CD4-positive, alpha-beta T cell treated with Interleukin-6 for 4 hours (primary cell): ENCODE measurements around the gene FRY.

ENCODE experiments used
- DNase-seq: peaks from one replicate; pipeline ENCODE4 v3.0.0-alpha.2; 2020; ENCODE audit warnings: mixed read lengths

The FRY gene

GRCh38 chr13:32266130-32266529 is 234.6 kb downstream of the FRY start:
- DNase-seq = no peak

GRCh38 chr13:32267836-32268439 is 236.4 kb downstream of the FRY start:
- DNase-seq = peak; percentile 58

GRCh38 chr13:32272021-32272683 is 240.6 kb downstream of the FRY start:
- DNase-seq = no peak

DNA sequence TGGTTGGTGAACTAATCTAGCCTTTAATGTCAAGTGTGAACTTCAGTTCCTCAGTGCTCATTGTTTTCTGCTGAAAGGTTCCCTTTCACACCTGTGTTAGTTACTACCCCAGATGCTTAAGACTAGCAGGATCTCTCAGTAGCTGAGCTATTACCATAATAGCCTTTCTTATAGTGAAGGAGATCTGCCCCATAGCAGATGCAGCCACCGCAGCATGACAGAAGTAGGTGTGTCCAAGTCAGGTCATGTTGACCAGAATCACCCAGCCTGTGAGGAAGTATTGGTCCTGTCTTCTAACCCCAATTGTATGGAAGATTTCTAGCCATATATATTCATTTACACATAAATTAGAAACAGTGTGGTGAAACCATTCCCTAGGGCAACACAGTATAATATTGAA is 246.3 kb downstream of the FRY start:
- no peak for DNase-seq

- no peak for DNase-seq
These were observed 246.9 kb downstream of the FRY start for GRCh38 chr13:32278426-32278825.

- DNase-seq = no peak
These were observed 249.5 kb downstream of the FRY start for GRCh38 chr13:32281096-32281495.

DNA sequence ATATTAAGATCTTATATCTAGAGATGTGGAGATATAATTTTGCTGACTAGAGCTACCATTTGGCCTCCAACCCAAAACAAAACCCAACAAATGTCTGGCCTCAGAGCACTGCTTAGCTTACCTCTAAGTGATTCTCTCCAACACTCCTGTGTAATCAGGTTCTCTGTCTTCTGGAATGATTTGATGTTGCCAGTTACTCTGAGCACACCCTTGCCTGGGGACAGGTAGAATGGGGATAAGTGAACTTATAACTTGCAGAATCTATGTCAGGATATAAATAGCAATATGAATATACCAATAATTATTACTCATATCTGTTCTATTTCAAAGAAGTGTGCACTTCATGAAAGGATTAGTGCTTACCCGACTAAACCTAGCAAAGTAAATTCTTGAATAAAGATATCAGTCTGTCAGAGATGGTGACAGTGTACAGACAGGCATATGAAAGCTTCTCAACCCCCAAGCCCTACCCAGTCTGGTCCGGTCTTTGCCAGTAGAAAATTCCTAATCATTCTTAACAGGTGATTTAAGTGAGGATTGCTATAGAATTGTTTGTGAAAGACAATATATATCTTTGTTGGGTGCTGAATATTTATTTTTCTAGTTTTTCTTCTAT is 250.6 kb downstream of the FRY start:
- no peak for DNase-seq

DNA sequence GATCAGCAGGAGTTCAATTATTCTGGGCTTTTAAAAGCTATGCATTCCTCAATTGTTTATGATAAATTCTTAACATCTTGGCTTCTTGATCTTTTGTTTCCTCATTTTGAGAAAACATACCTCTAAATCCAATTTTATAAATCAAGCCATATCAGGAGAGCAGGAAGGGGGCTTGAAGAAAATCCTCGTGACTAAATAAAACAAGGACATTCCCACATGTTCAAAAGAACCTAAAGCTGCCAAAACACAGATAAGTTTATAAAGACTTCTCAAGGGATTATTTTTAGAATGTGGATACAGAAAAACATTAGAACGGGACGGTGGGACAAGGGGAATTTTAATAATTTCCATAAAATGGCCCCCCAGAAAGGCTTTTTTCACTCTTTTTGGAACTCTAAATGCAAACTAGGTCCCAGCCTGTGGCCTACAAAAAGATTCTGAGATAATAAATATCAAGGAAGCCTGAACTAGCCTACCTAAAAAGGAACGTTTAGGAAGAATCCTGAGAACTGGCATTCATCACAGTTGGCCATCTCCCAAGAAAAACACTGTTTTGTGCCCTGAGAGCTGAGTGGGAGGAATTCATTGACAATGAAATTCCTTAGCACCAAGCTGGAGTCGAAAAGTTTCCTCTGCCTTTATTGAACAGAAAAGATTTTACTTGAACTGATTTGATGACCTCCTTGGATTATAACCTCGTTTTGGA is 253.5 kb downstream of the FRY start:
- no peak for DNase-seq

DNA sequence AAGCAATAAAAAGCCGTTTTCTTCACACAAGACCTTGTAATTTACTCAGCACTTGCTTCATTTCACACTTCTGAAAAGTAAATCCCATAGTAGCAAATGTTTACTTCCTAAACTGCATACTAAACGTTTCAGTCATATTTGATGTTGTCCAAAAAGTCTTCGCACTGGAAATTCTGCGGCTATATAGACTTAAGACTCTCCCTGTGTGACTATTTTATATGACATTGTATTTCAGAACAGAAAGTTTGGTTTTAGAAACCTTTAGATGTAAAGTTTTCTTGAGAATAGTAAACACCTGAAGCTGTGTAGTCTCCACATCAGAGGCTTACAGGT is 254.0 kb downstream of the FRY start:
- DNase-seq = no peak

GRCh38 chr13:32297206-32297605 is 265.6 kb downstream of the FRY start:
- DNase-seq = no peak

GRCh38 chr13:32298695-32299094 is 267.1 kb downstream of the FRY start:
- DNase-seq = no peak

DNA sequence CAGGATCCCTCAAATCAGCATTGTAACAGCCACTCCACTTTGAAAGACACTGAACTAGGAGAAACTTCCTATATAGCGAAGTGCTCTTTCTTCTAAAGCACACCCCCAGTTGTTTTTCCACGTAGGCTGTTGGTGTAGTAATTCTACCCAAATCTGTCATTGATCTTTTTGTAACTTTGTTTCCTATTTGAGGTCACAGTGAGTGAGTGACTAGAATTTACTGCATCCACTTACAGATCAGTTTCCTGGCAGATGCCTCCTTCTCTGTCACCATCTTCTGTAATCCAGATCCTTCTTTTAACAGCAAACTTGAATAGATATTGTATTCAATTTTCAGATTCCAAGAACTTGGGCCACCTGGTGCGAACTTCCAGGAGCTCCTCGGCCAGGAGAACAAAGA is 268.3 kb downstream of the FRY start:
- DNase-seq = no peak

- no peak for DNase-seq
These were observed 268.8 kb downstream of the FRY start for GRCh38 chr13:32300406-32300805.

DNA sequence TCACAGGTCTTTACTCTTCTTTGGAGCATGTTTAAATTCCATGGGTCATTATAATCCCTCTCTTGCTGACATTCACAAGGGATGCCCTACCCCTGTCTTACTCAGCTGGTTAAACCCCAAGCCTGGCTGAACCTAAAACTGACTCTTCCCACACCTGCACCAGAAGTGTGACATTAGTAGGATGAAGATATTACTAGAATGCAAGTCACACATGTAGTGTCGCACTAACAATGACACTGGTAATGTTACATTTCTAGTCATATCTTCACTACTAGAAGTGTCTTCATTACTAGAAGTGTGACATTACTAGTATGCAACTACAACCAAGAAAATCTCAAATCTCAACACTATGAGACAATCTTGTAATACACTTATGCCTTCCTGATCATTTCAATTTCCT is 269.3 kb downstream of the FRY start:
- DNase-seq = no peak

- DNase-seq = no peak
These were observed 270.9 kb downstream of the FRY start for GRCh38 chr13:32302461-32302860.

- DNase-seq = no peak
These were observed 274.1 kb downstream of the FRY start for GRCh38 chr13:32305646-32306045.

DNA sequence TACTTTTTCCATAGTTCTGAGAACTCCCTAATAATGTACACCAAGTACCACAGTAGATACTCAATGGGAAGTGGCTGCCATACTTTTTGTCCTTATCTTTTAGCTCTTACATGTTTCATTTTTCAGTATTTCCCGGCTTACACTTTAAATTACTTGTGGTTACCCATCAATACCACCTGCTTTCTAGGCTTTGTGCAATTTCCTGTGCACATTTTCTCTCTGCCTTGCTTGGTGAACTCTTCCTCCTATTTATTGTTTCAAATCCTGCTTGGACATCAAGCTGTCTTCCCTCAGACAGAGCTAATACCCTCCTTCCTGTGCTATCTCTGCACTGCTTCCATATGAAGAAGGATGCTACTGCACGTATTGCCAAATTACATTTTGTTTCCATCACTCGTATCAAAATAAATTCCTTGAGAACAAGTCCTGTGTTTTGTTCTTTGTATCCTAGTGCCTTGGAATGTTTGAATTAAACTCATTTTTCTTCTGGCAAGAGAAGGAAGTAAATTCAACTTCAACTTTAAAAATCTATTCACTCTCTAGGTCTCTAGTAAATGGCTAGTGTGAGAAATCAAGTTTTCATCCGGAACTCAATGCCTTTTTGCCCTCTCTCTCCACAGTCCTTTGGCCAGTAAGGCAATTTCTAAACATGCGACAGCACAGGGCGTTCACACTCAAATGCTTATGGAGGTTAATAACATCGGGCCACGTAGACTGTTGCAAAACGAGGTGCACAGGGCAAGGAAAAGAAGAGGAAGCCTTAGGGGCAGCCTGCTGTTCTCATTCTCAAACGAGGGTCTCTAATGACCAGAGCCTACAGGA is 277.9 kb downstream of the FRY start:
- no peak for DNase-seq

DNA sequence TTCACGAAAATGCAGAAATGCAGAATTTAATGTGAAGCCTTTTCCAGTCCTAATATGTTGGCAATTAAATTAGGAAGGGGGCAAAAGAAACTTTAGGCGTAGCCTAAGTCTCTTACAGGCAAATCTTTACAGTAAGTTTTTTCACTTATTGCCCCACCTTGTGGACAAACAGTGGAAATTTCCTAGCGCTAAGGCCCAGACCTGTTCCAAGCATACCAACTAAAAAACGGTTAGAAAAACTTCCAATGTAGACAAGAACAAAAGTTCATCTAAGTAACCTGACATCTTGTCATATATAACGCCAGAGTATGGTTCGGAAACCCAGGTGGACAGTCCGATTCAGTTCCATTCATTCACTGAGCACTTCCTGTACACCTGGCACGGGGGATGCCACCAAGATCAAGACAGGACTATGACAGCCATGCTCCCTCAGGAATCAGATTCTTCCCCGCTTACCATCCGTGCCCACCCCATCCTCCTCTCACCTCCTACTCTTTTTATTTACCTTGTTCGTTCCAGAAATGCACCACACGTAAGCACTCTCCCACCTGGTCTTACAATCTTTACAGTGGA is 278.6 kb downstream of the FRY start:
- peak; percentile 26 for DNase-seq

- no peak for DNase-seq
These were observed 279.8 kb downstream of the FRY start for GRCh38 chr13:32311188-32311897.

GRCh38 chr13:32314271-32315237 is 283.0 kb downstream of the FRY start:
- DNase-seq = peak; percentile 65
